Natural killer cell (primary cell): ENCODE measurements around the gene INO80C. TPM values are rescaled to one million over a fixed set of nuclear protein-coding genes. Genes with fewer than 3 reads are reported as not detected.

Experiments used
- ATAC-seq, 3 donors: fragments of 150-1000 bp in 2 of 3; fragments of 200-7000 bp in 1 of 3; cut with Tn5 transposase; 1 replicate in 1 of 3; 2 replicates in 2 of 3; pipeline ENCODE4 v1.10.0; 2021; ENCODE audit warnings: mild to moderate bottlenecking in 2 of 3, moderate library complexity in 2 of 3
- DNase-seq, 2 donors: peaks; one replicate each; pipeline versions ENCODE4 v3.0.0 to v3.0.0-alpha.2; 2013 to 2021; ENCODE audit warnings: mixed read lengths in 1 of 2
- H3K27ac ChIP-seq: one replicate; pipeline ENCODE4 v1.5.1; 2013; ENCODE audit warnings: mild to moderate bottlenecking, low read length
- H3K27me3 ChIP-seq: one replicate; pipeline ENCODE4 v1.6.1; 2013; ENCODE audit warnings: low read length; ENCODE audit not compliant: control insufficient read depth, insufficient read depth
- H3K36me3 ChIP-seq: one replicate; pipeline ENCODE4 v1.6.1; 2013; ENCODE audit warnings: low read length; ENCODE audit not compliant: control insufficient read depth, insufficient read depth
- H3K4me1 ChIP-seq: one replicate; pipeline ENCODE4 v1.6.1; 2013; ENCODE audit warnings: low read length; ENCODE audit not compliant: control insufficient read depth, insufficient read depth
- H3K4me3 ChIP-seq: one replicate; pipeline ENCODE4 v1.5.1; 2013; ENCODE audit warnings: low read length
- H3K9me3 ChIP-seq: one replicate; pipeline ENCODE4 v1.6.1; 2013; ENCODE audit warnings: low read length; ENCODE audit not compliant: control insufficient read depth, insufficient read depth
- H3K27ac Mint-ChIP-seq, 2 donors: one replicate each; pipeline ENCODE4 v1.8.0; 2022; ENCODE audit warnings: mild to moderate bottlenecking in 2 of 2, mixed read lengths in 2 of 2, moderate library complexity in 1 of 2
- H3K27me3 Mint-ChIP-seq, 2 donors: one replicate each; pipeline ENCODE4 v1.8.0; 2022; ENCODE audit warnings: low read depth in 2 of 2, mixed read lengths in 2 of 2
- H3K36me3 Mint-ChIP-seq: one replicate; pipeline ENCODE4 v1.8.0; 2022; ENCODE audit warnings: mixed read lengths
- H3K4me1 Mint-ChIP-seq, 2 donors: one replicate each; pipeline ENCODE4 v1.8.0; 2022; ENCODE audit warnings: mixed read lengths in 2 of 2
- H3K4me3 Mint-ChIP-seq: one replicate; pipeline ENCODE4 v1.8.0; 2022; ENCODE audit warnings: mild to moderate bottlenecking, moderate library complexity, mixed read lengths
- H3K9me3 Mint-ChIP-seq, 2 donors: one replicate each; pipeline ENCODE4 v1.8.0; 2022; ENCODE audit warnings: mixed read lengths in 2 of 2
- WGBS: methylation state at CpG from one replicate; pipeline ENCODE4 v1.1.7; 2013; ENCODE audit warnings: missing lambda C conversion rate; ENCODE audit not compliant: insufficient coverage; 5-methylcytosine and 5-hydroxymethylcytosine counted together
- intact Hi-C: fragments of 100-400 bp; cut with micrococcal nuclease; formaldehyde crosslinking; loops from one replicate; pipeline ENCODE4 v1.14.2; 2022
- total RNA-seq, 4 donors: library from RNA; stranded (reverse); fragments of 120-200 nt in 1 of 4; gene quantifications; one replicate each; pipeline versions ENCODE4 v1.2.3 to v1.2.4, GENCODE V29; 2013 to 2022
- TF ChIP-seq, protein P1 (sequence below): fragments of 200-600 bp; IDR thresholded peaks from one replicate; pipeline ENCODE4 v1.8.0; 2022; ENCODE audit warnings: antibody characterized with exemption

INO80C gene
- total RNA-seq, 3 donors from 2014 or later (not counting 1 experiment from before 2014, with no cell fraction given): 17.6 to 19.5 (median 19.2) TPM

DNA sequence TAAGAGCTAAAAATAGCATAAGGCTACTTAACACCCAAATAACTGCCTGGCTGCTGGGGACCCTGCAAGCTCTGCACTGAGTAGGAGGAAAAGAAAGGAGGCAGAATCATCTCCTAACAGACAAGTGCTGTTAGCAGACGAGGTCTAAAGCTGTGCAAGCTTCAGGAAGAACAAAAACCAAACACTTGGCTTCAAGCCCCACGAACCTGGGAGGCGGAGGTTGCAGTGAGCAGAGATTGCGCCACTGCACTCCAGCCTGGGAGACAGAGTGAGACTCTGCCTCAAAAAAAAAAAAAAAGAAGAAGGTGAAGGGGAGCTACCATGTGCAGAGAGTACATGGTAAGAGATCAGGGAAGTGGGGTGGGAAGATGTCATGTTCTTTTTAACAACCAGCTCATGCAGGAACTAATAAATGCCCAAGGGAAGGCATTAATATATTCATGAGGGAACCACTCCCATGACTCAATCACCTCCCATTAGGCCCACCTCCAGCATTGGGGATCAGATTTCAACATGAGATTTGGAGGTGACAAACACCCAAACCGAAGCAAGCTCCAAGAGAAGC lies 28.8 kb upstream of the INO80C start:
- peaks cover 17% of the 10 kb centered on the region for H3K4me1 ChIP-seq
- Mint-ChIP-seq H3K36me3 (peaks cover 6% of the 10 kb centered on the region), H3K9me3 (no peaks in the 10 kb centered on the region), H3K4me3 (peak overlapping the region; percentile 65), H3K27me3 (peaks cover 11 to 29% of the 10 kb centered on the region in 2 donors), H3K27ac (peak overlapping the region in 1 of 2 donors; percentile 70), H3K4me1 (peaks cover 24 to 29% of the 10 kb centered on the region in 2 donors)
- H3K27ac ChIP-seq: no peak overlapping the region
- ATAC-seq (peak in 1 of 3 donors; percentile 22), DNase-seq (no peak)
- H3K9me3 ChIP-seq: no peaks in the 10 kb centered on the region
- 24% methylated on average over 4 of the region's 5 CpGs for WGBS
- H3K36me3 ChIP-seq: no peaks in the 10 kb centered on the region
- intact Hi-C loops: no loop called here
- H3K27me3 ChIP-seq: peaks cover 4% of the 10 kb centered on the region
- TF ChIP-seq, protein P1, sequence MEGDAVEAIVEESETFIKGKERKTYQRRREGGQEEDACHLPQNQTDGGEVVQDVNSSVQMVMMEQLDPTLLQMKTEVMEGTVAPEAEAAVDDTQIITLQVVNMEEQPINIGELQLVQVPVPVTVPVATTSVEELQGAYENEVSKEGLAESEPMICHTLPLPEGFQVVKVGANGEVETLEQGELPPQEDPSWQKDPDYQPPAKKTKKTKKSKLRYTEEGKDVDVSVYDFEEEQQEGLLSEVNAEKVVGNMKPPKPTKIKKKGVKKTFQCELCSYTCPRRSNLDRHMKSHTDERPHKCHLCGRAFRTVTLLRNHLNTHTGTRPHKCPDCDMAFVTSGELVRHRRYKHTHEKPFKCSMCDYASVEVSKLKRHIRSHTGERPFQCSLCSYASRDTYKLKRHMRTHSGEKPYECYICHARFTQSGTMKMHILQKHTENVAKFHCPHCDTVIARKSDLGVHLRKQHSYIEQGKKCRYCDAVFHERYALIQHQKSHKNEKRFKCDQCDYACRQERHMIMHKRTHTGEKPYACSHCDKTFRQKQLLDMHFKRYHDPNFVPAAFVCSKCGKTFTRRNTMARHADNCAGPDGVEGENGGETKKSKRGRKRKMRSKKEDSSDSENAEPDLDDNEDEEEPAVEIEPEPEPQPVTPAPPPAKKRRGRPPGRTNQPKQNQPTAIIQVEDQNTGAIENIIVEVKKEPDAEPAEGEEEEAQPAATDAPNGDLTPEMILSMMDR: no peak
- H3K4me3 ChIP-seq: no peak overlapping the region

DNA sequence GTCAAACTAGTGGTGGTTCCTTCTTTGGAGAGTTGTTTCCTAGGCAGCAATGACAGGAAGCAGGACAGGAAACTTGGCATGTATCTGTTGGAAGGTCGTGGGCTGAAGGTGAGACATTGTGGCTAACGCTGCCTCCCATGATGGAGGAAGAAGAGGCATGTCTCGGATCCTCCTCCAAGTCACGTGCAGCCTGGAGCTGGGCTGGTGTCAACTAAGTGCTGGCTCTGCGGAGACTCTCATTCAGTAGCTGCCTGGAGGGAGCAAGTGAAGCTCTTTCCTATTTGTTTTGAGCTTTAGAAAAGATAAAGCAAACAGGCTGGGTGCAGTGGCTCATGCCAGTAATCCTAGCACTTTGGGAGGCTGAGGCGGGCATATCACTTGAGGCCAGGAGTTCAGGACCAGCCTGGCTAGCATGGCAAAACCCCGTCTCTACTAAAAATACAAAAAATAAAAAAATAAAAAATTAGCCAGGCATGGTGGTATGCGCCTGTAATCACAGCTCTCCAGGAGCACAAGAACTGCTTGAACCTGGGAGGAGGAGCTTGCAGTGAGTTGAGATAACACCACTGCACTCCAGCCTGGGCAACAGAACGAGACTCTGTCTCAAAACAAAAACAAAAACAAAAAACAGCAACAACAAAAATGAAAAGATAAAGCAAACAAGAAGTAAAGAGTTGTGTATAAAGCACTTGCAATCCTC lies 28.2 kb upstream of the INO80C start:
- H3K4me1 ChIP-seq: peaks cover 17% of the 10 kb centered on the region
- Mint-ChIP-seq H3K27me3 (peaks cover 11 to 25% of the 10 kb centered on the region in 2 donors), H3K4me3 (peak overlapping the region; percentile 67), H3K36me3 (peaks cover 6% of the 10 kb centered on the region), H3K4me1 (peaks cover 24 to 29% of the 10 kb centered on the region in 2 donors), H3K9me3 (no peaks in the 10 kb centered on the region), H3K27ac (peak overlapping the region; percentile 21 to 70)
- no peak overlapping the region for H3K27ac ChIP-seq
- 26% methylated on average over 7 of the region's 9 CpGs for WGBS
- TF ChIP-seq, protein P1: no peak
- peak in 1 of 2 donors; percentile 33 for DNase-seq
- H3K4me3 ChIP-seq: no peak overlapping the region
- peak; percentile 46 to 61 (median 48) for ATAC-seq
- no peaks in the 10 kb centered on the region for H3K9me3 ChIP-seq
- intact Hi-C loops: no loop called here
- peaks cover 4% of the 10 kb centered on the region for H3K27me3 ChIP-seq
- no peaks in the 10 kb centered on the region for H3K36me3 ChIP-seq

DNA sequence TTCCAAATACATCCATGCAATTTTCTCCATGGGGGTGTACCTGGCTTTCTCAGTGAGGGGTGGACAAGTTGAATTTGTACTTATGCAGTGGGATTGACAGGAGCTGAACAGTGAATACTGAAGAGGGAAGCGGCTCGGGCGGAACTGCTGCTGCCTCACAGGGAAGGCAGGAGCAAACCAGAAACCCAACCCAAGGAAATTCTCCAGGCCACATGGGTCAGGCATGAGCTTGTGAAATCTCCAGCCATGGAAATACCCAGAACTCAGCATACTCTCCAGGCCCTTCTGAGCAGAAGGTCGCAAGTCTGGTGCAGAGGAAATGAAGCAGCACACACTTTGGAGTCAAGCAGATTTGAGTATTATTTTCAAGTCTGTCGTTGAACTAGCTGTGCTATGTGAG lies 26.5 kb upstream of the INO80C start:
- peaks cover 2% of the 10 kb centered on the region for H3K27me3 ChIP-seq
- H3K27me3 Mint-ChIP-seq: peaks cover 7 to 8% of the 10 kb centered on the region in 2 donors
- H3K36me3 ChIP-seq: no peaks in the 10 kb centered on the region
- peak overlapping the region in 1 of 2 donors; percentile 34 for H3K27ac Mint-ChIP-seq
- H3K4me3 Mint-ChIP-seq: no peak overlapping the region
- intact Hi-C loops: no loop called here
- TF ChIP-seq, protein P1: no peak
- no peak overlapping the region for H3K4me3 ChIP-seq
- H3K27ac ChIP-seq: no peak overlapping the region
- ATAC-seq (no peak), DNase-seq (no peak)
- no peaks in the 10 kb centered on the region for H3K9me3 ChIP-seq
- peaks cover 6% of the 10 kb centered on the region for H3K36me3 Mint-ChIP-seq
- peaks cover 24 to 29% of the 10 kb centered on the region in 2 donors for H3K4me1 Mint-ChIP-seq
- WGBS: 87% methylated on average over 5 of the region's 5 CpGs
- H3K9me3 Mint-ChIP-seq: no peaks in the 10 kb centered on the region
- H3K4me1 ChIP-seq: peaks cover 17% of the 10 kb centered on the region
